ENCODE data around the gene CTIF. TPM values are rescaled to one million over a fixed set of nuclear protein-coding genes. Genes with fewer than 3 reads are reported as not detected.

The CTIF gene
- polyA plus RNA-seq, 3 donors, result 0.38 to 8.7 (median 1.2) TPM

- H3K4me2 ChIP-seq (replicated peaks; ENCODE audit: extremely low read depth, low read length, poor library complexity, severe bottlenecking), result no peak overlapping the region
- H3K27ac ChIP-seq (ENCODE audit: low read depth in 1 of 2, low read length in 2 of 2), result no peak overlapping the region
- H3K9ac ChIP-seq (ENCODE audit: insufficient read depth, low read length, poor library complexity, severe bottlenecking), result no peak overlapping the region
- H3K79me2 ChIP-seq (ENCODE audit: insufficient read depth, low read length), result peaks cover 4% of the 10 kb centered on the region
- H3K9me3 ChIP-seq (replicated peaks in 1 of 2; ENCODE audit: control insufficient read depth in 1 of 2, insufficient read depth in 1 of 2, low read length in 2 of 2), result no peaks in the 10 kb centered on the region
- no peak overlapping the region for H2AFZ ChIP-seq (ENCODE audit: insufficient read depth, low read depth, low read length, poor library complexity, severe bottlenecking)
- no peak overlapping the region for H3K4me3 ChIP-seq (replicated peaks in 1 of 3; ENCODE audit: low read depth in 2 of 3, low read length in 3 of 3)
- Mint-ChIP-seq H3K36me3 (peaks cover 0 to 18% of the 10 kb centered on the region in 2 donors), H3K27me3 (ENCODE audit: low read depth in 3 of 3) (peaks cover 5 to 21% (median 13%) of the 10 kb centered on the region in 3 donors), H3K4me3 (no peak overlapping the region), H3K27ac (no peak overlapping the region), H3K9me3 (peaks cover 0 to 2% (median 0%) of the 10 kb centered on the region in 7 donors), H3K4me1 (peaks cover 30% of the 10 kb centered on the region)
- H4K20me1 ChIP-seq (ENCODE audit: insufficient read depth, low read length), result peaks cover 67% of the 10 kb centered on the region
- H3K27me3 ChIP-seq (ENCODE audit: control insufficient read depth in 2 of 2, insufficient read depth in 2 of 2, low read length in 2 of 2), result peaks cover 0 to 4% of the 10 kb centered on the region in 2 donors
- no peak for TF ChIP-seq CTCF (IDR thresholded peaks at IDR 0.05)
- H3K4me1 ChIP-seq (ENCODE audit: control insufficient read depth in 1 of 2, insufficient read depth in 2 of 2, low read length in 2 of 2), result peaks cover 30 to 48% of the 10 kb centered on the region in 2 donors
- 72% methylated on average over 7 of the region's 8 CpGs for WGBS (ENCODE audit: insufficient coverage)
- intact Hi-C loops (cut with micrococcal nuclease), result no loop called here
- no peaks in the 10 kb centered on the region for H3K36me3 ChIP-seq (replicated peaks in 1 of 2; ENCODE audit: control insufficient read depth in 1 of 2, insufficient read depth in 2 of 2, low read length in 2 of 2)
- no peak for DNase-seq
Observed at GRCh38 chr18:48543228-48543627, 4.4 kb downstream of the CTIF start.

GRCh38 chr18:48544116-48544515 lies 5.3 kb downstream of the CTIF start:
- no peak overlapping the region for H3K27ac Mint-ChIP-seq
- no peak overlapping the region for H3K4me3 Mint-ChIP-seq
- peaks cover 0 to 2% (median 0%) of the 10 kb centered on the region in 7 donors for H3K9me3 Mint-ChIP-seq
- Histone ChIP-seq H3K4me2 (replicated peaks; ENCODE audit: extremely low read depth, low read length, poor library complexity, severe bottlenecking) (no peak overlapping the region), H2AFZ (ENCODE audit: insufficient read depth, low read depth, low read length, poor library complexity, severe bottlenecking) (no peak overlapping the region), H3K79me2 (ENCODE audit: insufficient read depth, low read length) (peaks cover 4% of the 10 kb centered on the region), H3K27me3 (ENCODE audit: control insufficient read depth in 2 of 2, insufficient read depth in 2 of 2, low read length in 2 of 2) (peaks cover 0 to 4% of the 10 kb centered on the region in 2 donors), H3K36me3 (replicated peaks in 1 of 2; ENCODE audit: control insufficient read depth in 1 of 2, insufficient read depth in 2 of 2, low read length in 2 of 2) (no peaks in the 10 kb centered on the region), H3K9me3 (replicated peaks in 1 of 2; ENCODE audit: control insufficient read depth in 1 of 2, insufficient read depth in 1 of 2, low read length in 2 of 2) (no peaks in the 10 kb centered on the region), H3K4me3 (replicated peaks in 1 of 3; ENCODE audit: low read depth in 2 of 3, low read length in 3 of 3) (no peak overlapping the region), H3K9ac (ENCODE audit: insufficient read depth, low read length, poor library complexity, severe bottlenecking) (no peak overlapping the region), H4K20me1 (ENCODE audit: insufficient read depth, low read length) (peaks cover 75% of the 10 kb centered on the region), H3K27ac (ENCODE audit: low read depth in 1 of 2, low read length in 2 of 2) (no peak overlapping the region), H3K4me1 (ENCODE audit: control insufficient read depth in 1 of 2, insufficient read depth in 2 of 2, low read length in 2 of 2) (peaks cover 29 to 47% of the 10 kb centered on the region in 2 donors)
- peaks cover 35% of the 10 kb centered on the region for H3K4me1 Mint-ChIP-seq
- no peak for TF ChIP-seq CTCF (IDR thresholded peaks at IDR 0.05)
- intact Hi-C loops (cut with micrococcal nuclease), result no loop called here
- WGBS (ENCODE audit: insufficient coverage), result 94% methylated on average over 2 of the region's 3 CpGs
- DNase-seq, result no peak
- H3K27me3 Mint-ChIP-seq (ENCODE audit: low read depth in 3 of 3), result peaks cover 5 to 21% (median 13%) of the 10 kb centered on the region in 3 donors
- peaks cover 0 to 22% of the 10 kb centered on the region in 2 donors for H3K36me3 Mint-ChIP-seq
